ENCODE results near the gene ALK.

The ALK gene

GRCh38 chr2:29502460-29502911, 418.9 kb downstream of the ALK start:
- no peak overlapping the region for H3K27ac ChIP-seq

GRCh38 chr2:29497375-29497774, 424.0 kb downstream of the ALK start:
- no peak for TF ChIP-seq ZFX (IDR thresholded peaks at IDR 0.05)
- TF ChIP-seq, protein P1, sequence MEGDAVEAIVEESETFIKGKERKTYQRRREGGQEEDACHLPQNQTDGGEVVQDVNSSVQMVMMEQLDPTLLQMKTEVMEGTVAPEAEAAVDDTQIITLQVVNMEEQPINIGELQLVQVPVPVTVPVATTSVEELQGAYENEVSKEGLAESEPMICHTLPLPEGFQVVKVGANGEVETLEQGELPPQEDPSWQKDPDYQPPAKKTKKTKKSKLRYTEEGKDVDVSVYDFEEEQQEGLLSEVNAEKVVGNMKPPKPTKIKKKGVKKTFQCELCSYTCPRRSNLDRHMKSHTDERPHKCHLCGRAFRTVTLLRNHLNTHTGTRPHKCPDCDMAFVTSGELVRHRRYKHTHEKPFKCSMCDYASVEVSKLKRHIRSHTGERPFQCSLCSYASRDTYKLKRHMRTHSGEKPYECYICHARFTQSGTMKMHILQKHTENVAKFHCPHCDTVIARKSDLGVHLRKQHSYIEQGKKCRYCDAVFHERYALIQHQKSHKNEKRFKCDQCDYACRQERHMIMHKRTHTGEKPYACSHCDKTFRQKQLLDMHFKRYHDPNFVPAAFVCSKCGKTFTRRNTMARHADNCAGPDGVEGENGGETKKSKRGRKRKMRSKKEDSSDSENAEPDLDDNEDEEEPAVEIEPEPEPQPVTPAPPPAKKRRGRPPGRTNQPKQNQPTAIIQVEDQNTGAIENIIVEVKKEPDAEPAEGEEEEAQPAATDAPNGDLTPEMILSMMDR (conservative IDR thresholded peaks at IDR 0.05): no peak

More at GRCh38 chr2:29502460-29502911, 418.9 kb downstream of the ALK start:
- TF ChIP-seq ZFX (IDR thresholded peaks at IDR 0.05): no peak
- TF ChIP-seq, protein P1 (conservative IDR thresholded peaks at IDR 0.05): no peak

GRCh38 chr2:29496198-29496597, 425.2 kb downstream of the ALK start:
- no peak for TF ChIP-seq ZFX (IDR thresholded peaks at IDR 0.05)
- TF ChIP-seq, protein P1 (conservative IDR thresholded peaks at IDR 0.05): no peak

More at GRCh38 chr2:29497375-29497774, 424.0 kb downstream of the ALK start:
- H3K27ac ChIP-seq: no peak overlapping the region

DNA sequence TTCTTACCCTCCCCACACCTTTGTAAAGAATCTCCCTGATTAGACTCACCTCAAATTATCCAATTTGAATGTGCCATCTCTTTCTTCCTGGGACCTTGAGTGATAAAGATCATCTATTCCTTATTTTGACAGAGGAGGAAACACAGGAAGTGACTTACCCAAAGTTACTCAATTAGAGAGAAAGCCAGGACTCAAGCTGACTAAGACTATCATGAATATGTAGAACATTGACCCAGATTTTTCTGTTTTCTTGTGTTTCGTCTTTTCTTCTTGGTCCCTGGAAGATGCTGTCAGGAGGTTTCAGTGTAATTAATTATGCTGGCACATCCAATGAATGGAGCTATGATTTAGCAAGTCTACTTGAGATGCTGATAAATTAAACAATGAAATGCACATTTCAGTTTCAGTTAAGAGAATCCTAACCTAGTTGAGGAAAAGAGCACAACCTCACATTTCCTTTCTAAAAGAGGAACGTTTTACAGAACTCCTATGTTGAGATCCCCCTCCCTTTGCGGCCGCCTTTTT, 425.8 kb downstream of the ALK start:
- no peak overlapping the region for H3K27ac ChIP-seq
- TF ChIP-seq ZFX (IDR thresholded peaks at IDR 0.05): no peak
- TF ChIP-seq, protein P1 (conservative IDR thresholded peaks at IDR 0.05): no peak

More at GRCh38 chr2:29496198-29496597, 425.2 kb downstream of the ALK start:
- H3K27ac ChIP-seq: no peak overlapping the region

DNA sequence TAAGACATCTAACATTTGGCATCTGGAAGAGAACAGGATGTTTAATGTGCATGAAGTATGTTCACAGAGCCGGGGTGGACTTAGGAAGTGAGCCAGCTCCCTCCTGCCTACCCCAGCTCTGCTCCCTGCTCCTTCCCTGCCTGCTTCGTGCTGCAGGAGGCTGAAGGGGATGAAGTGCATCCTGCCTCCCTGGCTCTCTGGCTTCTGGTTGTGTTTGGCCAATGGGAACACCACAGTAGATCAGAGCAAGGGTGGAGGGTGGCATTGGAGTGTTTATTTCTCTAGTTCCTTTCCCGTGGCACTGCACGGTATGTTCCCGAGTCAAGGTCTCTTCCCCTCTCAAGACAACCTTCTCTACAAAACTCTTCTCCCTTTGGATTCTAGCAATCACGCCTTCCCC, 426.3 kb downstream of the ALK start:
- H3K27ac ChIP-seq: no peak overlapping the region
- TF ChIP-seq, protein P1 (conservative IDR thresholded peaks at IDR 0.05): no peak
- TF ChIP-seq ZFX (IDR thresholded peaks at IDR 0.05): no peak

- no peak overlapping the region for H3K27ac ChIP-seq
- TF ChIP-seq, protein P1 (conservative IDR thresholded peaks at IDR 0.05): no peak
- TF ChIP-seq ZFX (IDR thresholded peaks at IDR 0.05): no peak
These were observed 428.7 kb downstream of the ALK start for GRCh38 chr2:29492701-29493100.

DNA sequence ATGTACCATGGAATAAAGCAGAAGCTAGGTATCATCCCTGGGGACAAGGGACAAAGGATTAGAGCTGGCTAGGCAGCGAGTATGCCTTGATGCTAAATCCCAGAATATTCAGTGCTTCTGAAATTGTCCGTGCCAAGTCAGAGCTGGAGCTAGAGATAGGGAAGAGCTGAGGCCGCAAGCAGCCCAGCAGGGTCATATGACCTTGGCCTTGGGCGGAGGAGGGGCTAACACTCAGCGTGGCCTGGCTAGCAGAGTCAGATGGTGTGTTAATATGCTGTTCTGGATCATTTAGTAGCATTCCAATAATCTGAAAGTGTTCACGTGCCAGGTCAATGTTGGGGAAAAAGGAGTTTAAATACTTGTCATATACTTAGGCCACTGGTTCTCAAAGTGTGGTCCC, 431.3 kb downstream of the ALK start:
- H3K27ac ChIP-seq: no peak overlapping the region
- TF ChIP-seq ZFX (IDR thresholded peaks at IDR 0.05): no peak
- TF ChIP-seq, protein P1 (conservative IDR thresholded peaks at IDR 0.05): no peak
